ENCODE results near the gene TMEM267.
"Not testable (repeated sequence)": the region's sequence is repeated elsewhere in the genome, so short reads cannot be mapped to it uniquely, and the experiment has no call there.

TMEM267 gene

GRCh38 chr5:43485406-43485805, 1.7 kb upstream of the TMEM267 start:
- no peak overlapping the region for H3K4me3 ChIP-seq (replicated peaks; ENCODE audit: low read depth, low read length)
- DNase-seq (ENCODE audit: low read depth): no peak
- TF ChIP-seq CTCF (IDR thresholded peaks at IDR 0.05; ENCODE audit: low read length, missing control alignments): no peak

- peak; percentile 58 for TF ChIP-seq CTCF (IDR thresholded peaks at IDR 0.05; ENCODE audit: low read length, missing control alignments)
- H3K4me3 ChIP-seq (replicated peaks; ENCODE audit: low read depth, low read length): peak overlapping the region; percentile 80
- DNase-seq (ENCODE audit: low read depth): peak; percentile 85
Observed at GRCh38 chr5:43484106-43484849, 613 bp upstream of the TMEM267 start.

GRCh38 chr5:43482490-43483297, 971 bp downstream of the TMEM267 start:
- peak; percentile 26 for DNase-seq (ENCODE audit: low read depth)

GRCh38 chr5:43469671-43470391, 13.8 kb downstream of the TMEM267 start:
- DNase-seq (ENCODE audit: low read depth): no peak
- H3K4me3 ChIP-seq (replicated peaks; ENCODE audit: low read depth, low read length): no peak overlapping the region
- TF ChIP-seq CTCF (IDR thresholded peaks at IDR 0.05; ENCODE audit: low read length, missing control alignments): no peak

More at GRCh38 chr5:43482490-43483297, 971 bp downstream of the TMEM267 start:
- no peak for TF ChIP-seq CTCF (IDR thresholded peaks at IDR 0.05; ENCODE audit: low read length, missing control alignments)
- H3K4me3 ChIP-seq (replicated peaks; ENCODE audit: low read depth, low read length): peak overlapping the region; percentile 80

GRCh38 chr5:43467100-43467499, 16.6 kb downstream of the TMEM267 start:
- H3K4me3 ChIP-seq (replicated peaks; ENCODE audit: low read depth, low read length): no peak overlapping the region
- no peak for TF ChIP-seq CTCF (IDR thresholded peaks at IDR 0.05; ENCODE audit: low read length, missing control alignments)

GRCh38 chr5:43465455-43465854, 18.2 kb downstream of the TMEM267 start:
- not testable (repeated sequence) for H3K4me3 ChIP-seq (replicated peaks; ENCODE audit: low read depth, low read length); DNase-seq (ENCODE audit: low read depth)

More at GRCh38 chr5:43467100-43467499, 16.6 kb downstream of the TMEM267 start:
- no peak for DNase-seq (ENCODE audit: low read depth)

GRCh38 chr5:43461066-43461465, 22.6 kb downstream of the TMEM267 start:
- no peak overlapping the region for H3K4me3 ChIP-seq (replicated peaks; ENCODE audit: low read depth, low read length)
- no peak for DNase-seq (ENCODE audit: low read depth)
- TF ChIP-seq CTCF (IDR thresholded peaks at IDR 0.05; ENCODE audit: low read length, missing control alignments): no peak
